Stomach (tissue), 9 donors: ENCODE results near the gene TCEANC2. TPM values are rescaled to one million over a fixed set of nuclear protein-coding genes. Genes with fewer than 3 reads are reported as not detected.

Source experiments
- DNase-seq, 2 donors: peaks; one replicate each; pipeline versions ENCODE4 v3.0.0 to v3.0.0-alpha.2; 2013 to 2019
- H3K27ac ChIP-seq, 5 donors: fragments of 200-600 bp in 4 of 5; sonication (generic) in 4 of 5; one replicate each; pipeline ENCODE4 v1.5.1; 2013 to 2019; ENCODE audit warnings: mild to moderate bottlenecking in 1 of 5, moderate library complexity in 1 of 5
- H3K27me3 ChIP-seq, 3 donors: fragments of 200-600 bp; sonication (generic); one replicate each; pipeline ENCODE4 v1.5.1; 2017 to 2019; ENCODE audit warnings: mixed run types in 1 of 3
- H3K36me3 ChIP-seq, 4 donors: fragments of 200-600 bp; sonication (generic); 1 replicate in 3 of 4; 2 replicates in 1 of 4; pipeline ENCODE4 v1.5.1; 2016 to 2019
- H3K4me1 ChIP-seq, 4 donors: fragments of 200-600 bp; sonication (generic); one replicate each; pipeline ENCODE4 v1.5.1; 2016 to 2019
- H3K4me3 ChIP-seq, 4 donors: fragments of 200-600 bp; sonication (generic) in 3 of 4; one replicate each; pipeline ENCODE4 v1.5.1; 2016 to 2019; ENCODE audit warnings: mild to moderate bottlenecking in 1 of 4
- H3K9me3 ChIP-seq, 4 donors: fragments of 200-600 bp; sonication (generic); one replicate each; pipeline ENCODE4 v1.5.1; 2016 to 2019
- EP300 ChIP-seq: sonication (generic); formaldehyde crosslinking; IDR thresholded peaks from one replicate; pipeline ENCODE4 v1.6.1; 2017; ENCODE audit warnings: antibody characterized with exemption
- POLR2A ChIP-seq, 4 donors: fragments of 450-650 bp; IDR thresholded peaks; one replicate each; pipeline ENCODE4 v1.6.1; 2016; ENCODE audit warnings: antibody characterized with exemption in 4 of 4, control low read depth in 2 of 4, mild to moderate bottlenecking in 1 of 4, moderate library complexity in 1 of 4
- POLR2AphosphoS5 ChIP-seq, 3 donors: sonication (generic); formaldehyde crosslinking; IDR thresholded peaks; one replicate each; pipeline ENCODE4 v1.6.1; 2016; ENCODE audit warnings: antibody characterized with exemption in 3 of 3
- WGBS, 5 donors: extraction: QIAGEN DNeasy Blood & Tissue Kit in 3 of 5; methylation state at CpG; one replicate each; pipeline versions ENCODE4 v1.1.5 to v1.1.7; 2013 to 2018; 5-methylcytosine and 5-hydroxymethylcytosine counted together
- intact Hi-C: fragments of 100-400 bp; cut with DNase I; formaldehyde crosslinking; loops from one replicate; pipeline ENCODE4 v1.15.1; 2023; ENCODE audit warnings: low total_unique reads
- polyA plus RNA-seq, 3 donors: library from polyadenylated mRNA; stranded (reverse); fragments of 200-250 nt; gene quantifications; one replicate each; pipeline ENCODE4 v1.2.3, GENCODE V29; 2013
- total RNA-seq, 5 donors: library from RNA; depleted of rRNA; stranded (reverse); fragments of >200 nt; gene quantifications; one replicate each; pipeline versions ENCODE4 v1.1.0 to v1.2.3, GENCODE V29; 2014 to 2016
- TF ChIP-seq, protein P1 (sequence below), 7 experiments: fragments of 450-650 bp in 4 of 7; fragments of 200-600 bp in 3 of 7; sonication (generic) in 3 of 7; IDR thresholded peaks; one replicate each; pipeline ENCODE4 v1.5.1; 2016 to 2019; ENCODE audit warnings: antibody characterized with exemption in 7 of 7, control low read depth in 2 of 7, mild to moderate bottlenecking in 1 of 7
- donor health status: healthy with polysubstance abuse.
- donor health status: Bipolar disorder and iron deficiency.
- donor health status: healthy.

Gene TCEANC2
- total and polyA plus RNA-seq, 8 donors, result 1.8 to 8.8 (median 2.4) TPM

DNA sequence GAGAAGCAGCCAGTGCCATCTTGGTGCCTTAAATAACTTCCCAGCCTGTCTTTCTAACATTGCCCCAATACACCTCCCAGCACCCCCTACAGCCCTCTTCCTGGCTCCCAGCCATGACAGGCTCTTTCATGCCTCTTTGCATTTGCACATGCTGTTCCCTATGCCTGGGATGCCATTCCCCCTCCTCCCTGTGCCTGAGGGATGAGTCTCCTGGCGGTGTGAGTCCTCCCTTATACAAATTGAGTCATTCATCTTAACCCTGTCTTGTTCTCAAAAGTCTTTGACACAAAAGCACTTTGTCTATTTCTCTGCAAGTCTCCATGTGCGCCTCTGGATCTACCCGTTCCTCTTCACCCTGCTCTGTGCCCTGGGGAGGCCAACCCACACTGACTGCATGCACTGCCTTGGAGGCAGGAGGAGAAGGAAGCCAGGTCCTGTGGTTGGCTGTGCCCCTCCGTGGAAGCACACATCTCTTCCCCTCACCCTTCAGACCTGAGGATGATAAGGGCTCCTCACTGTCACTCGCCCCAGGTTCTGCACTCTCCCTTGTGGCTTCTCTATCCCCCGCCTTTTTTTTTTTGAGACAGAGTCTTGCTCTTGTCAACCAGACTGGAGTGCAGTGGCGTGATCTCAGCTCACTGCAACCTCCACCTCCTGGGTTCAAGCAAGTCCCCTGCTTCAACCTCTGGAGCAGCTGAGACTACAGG, 74.3 kb downstream of the TCEANC2 start:
- 80 to 91% (median 87%) methylated on average over 7 of the region's 7 CpGs for WGBS, 5 donors
- no peaks in the 10 kb centered on the region for H3K36me3 ChIP-seq
- intact Hi-C loops, result loop anchor here (10.0 kb wide), 1 partner anchor 367 kb away; no protein-coding TSS in a partner anchor
- H3K27me3 ChIP-seq, result no peaks in the 10 kb centered on the region
- TF ChIP-seq POLR2A (IDR thresholded peaks at IDR 0.05), result no peak
- no peak for TF ChIP-seq POLR2AphosphoS5 (IDR thresholded peaks at IDR 0.05)
- no peak for TF ChIP-seq EP300
- TF ChIP-seq, protein P1, sequence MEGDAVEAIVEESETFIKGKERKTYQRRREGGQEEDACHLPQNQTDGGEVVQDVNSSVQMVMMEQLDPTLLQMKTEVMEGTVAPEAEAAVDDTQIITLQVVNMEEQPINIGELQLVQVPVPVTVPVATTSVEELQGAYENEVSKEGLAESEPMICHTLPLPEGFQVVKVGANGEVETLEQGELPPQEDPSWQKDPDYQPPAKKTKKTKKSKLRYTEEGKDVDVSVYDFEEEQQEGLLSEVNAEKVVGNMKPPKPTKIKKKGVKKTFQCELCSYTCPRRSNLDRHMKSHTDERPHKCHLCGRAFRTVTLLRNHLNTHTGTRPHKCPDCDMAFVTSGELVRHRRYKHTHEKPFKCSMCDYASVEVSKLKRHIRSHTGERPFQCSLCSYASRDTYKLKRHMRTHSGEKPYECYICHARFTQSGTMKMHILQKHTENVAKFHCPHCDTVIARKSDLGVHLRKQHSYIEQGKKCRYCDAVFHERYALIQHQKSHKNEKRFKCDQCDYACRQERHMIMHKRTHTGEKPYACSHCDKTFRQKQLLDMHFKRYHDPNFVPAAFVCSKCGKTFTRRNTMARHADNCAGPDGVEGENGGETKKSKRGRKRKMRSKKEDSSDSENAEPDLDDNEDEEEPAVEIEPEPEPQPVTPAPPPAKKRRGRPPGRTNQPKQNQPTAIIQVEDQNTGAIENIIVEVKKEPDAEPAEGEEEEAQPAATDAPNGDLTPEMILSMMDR (IDR thresholded peaks at IDR 0.05), result no peak
- DNase-seq, result no peak
- no peaks in the 10 kb centered on the region for H3K9me3 ChIP-seq
- H3K27ac ChIP-seq, result no peak overlapping the region
- H3K4me3 ChIP-seq, result no peak overlapping the region
- H3K4me1 ChIP-seq, result peaks cover 0 to 25% (median 16%) of the 10 kb centered on the region in 4 donors

DNA sequence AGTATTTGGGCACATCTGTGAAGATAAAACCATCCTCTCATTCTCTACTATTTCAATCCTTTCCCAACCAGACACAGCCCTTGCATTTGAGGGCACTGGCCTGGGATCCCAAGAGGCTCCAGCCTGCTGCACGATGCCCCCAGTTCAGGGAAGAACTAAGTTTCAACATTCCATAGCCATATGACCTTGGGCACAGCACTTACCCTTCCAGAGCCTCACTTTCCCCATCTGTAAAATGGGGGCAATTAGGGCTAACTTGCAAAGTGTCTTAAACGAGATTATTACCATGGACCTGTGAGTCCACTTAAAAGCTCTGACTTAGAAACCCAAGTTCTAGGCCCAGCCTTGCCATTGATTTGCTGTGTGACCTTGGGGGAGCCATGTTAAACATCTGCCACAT, 76.5 kb downstream of the TCEANC2 start:
- WGBS, 5 donors, result 61 to 84% (median 73%) methylated on average over 2 of the region's 2 CpGs
- H3K27ac ChIP-seq, result no peak overlapping the region
- intact Hi-C loops, result loop anchor here (10.0 kb wide), 1 partner anchor 365 kb away; no protein-coding TSS in a partner anchor
- H3K4me1 ChIP-seq, result peaks cover 0 to 10% (median 4%) of the 10 kb centered on the region in 4 donors
- no peak overlapping the region for H3K4me3 ChIP-seq
- TF ChIP-seq POLR2A (IDR thresholded peaks at IDR 0.05), result no peak
- TF ChIP-seq EP300, result no peak
- TF ChIP-seq POLR2AphosphoS5 (IDR thresholded peaks at IDR 0.05), result no peak
- TF ChIP-seq, protein P1 (IDR thresholded peaks at IDR 0.05), result no peak
- no peaks in the 10 kb centered on the region for H3K27me3 ChIP-seq
- H3K36me3 ChIP-seq, result no peaks in the 10 kb centered on the region
- no peaks in the 10 kb centered on the region for H3K9me3 ChIP-seq
- no peak for DNase-seq

DNA sequence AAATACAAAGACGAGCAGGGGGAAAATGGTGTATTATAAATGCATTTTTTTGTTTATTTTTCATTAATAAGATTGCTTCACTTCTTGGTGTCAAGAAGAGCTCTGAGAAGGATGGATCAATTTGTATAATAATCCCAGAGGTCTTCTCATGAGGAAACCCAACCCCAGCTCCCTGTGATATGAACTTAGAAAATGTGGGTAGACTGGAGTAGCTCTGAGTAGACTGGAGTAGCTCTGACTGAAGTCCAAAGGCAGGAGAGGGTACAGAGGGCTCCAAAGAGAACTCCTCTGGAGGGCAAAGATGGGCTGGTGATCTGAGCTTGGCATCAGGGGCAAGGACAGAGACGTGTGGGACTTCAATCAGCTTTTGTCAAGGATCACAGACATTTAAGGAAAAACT, 78.0 kb downstream of the TCEANC2 start:
- DNase-seq, result no peak
- H3K27ac ChIP-seq, result no peak overlapping the region
- no peaks in the 10 kb centered on the region for H3K27me3 ChIP-seq
- TF ChIP-seq, protein P1 (IDR thresholded peaks at IDR 0.05), result no peak
- TF ChIP-seq POLR2A (IDR thresholded peaks at IDR 0.05) (no peak), POLR2AphosphoS5 (IDR thresholded peaks at IDR 0.05) (no peak), EP300 (no peak)
- H3K9me3 ChIP-seq, result no peaks in the 10 kb centered on the region
- intact Hi-C loops, result no loop called here
- H3K4me1 ChIP-seq, result no peaks in the 10 kb centered on the region
- WGBS, 5 donors, result 78 to 87% (median 83%) methylated on average over 2 of the region's 2 CpGs
- H3K36me3 ChIP-seq, result no peaks in the 10 kb centered on the region
- no peak overlapping the region for H3K4me3 ChIP-seq

DNA sequence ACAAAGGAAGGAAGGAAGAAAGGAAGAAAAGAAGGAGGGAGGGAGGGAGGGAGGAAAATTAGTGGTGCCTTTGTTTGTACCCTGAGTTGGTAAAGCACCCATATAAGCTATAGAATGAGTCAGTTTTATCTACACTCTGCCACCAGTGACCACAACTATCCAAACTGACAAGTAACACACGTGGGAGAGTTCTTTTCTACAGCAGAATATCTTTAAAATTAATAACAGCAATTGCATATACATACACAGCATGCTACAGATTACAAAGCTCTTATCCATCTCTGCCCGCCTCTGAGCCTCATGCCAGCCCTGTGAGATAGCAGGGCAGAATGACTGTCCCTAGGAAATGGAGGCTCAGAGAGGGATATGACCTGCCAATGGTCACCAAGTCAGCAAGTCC, 79.1 kb downstream of the TCEANC2 start:
- TF ChIP-seq EP300, result no peak
- no peak for TF ChIP-seq POLR2A (IDR thresholded peaks at IDR 0.05)
- TF ChIP-seq, protein P1 (IDR thresholded peaks at IDR 0.05), result no peak
- TF ChIP-seq POLR2AphosphoS5 (IDR thresholded peaks at IDR 0.05), result no peak
- no peak for DNase-seq
- no peak overlapping the region for H3K27ac ChIP-seq
- H3K36me3 ChIP-seq, result no peaks in the 10 kb centered on the region
- H3K4me1 ChIP-seq, result no peaks in the 10 kb centered on the region
- no peaks in the 10 kb centered on the region for H3K27me3 ChIP-seq
- no peaks in the 10 kb centered on the region for H3K9me3 ChIP-seq
- WGBS, 5 donors, result 40 to 64% (median 58%) methylated on average over 2 of the region's 2 CpGs
- intact Hi-C loops, result no loop called here
- H3K4me3 ChIP-seq, result no peak overlapping the region
